Measurements from ENCODE around the gene OR6A2.

DNA sequence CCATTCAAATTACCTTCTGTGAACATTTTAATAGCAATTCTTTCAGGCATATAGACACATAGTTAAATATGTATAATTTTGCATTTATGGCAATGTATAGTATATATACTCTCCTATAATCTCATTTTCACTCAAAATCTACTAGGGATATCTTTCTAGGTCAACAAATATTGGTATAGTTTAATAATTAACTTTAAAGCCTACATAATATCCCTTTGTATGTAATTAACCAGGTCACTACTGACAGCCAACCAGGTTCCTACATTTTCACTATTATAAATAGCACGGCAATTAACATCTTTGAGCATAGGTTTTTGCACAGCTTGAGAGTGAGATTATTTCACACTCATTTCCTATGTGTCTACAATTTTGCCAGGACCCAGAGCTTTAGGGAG, 43.5 kb downstream of the OR6A2 start:
- TF ChIP-seq, protein P1, sequence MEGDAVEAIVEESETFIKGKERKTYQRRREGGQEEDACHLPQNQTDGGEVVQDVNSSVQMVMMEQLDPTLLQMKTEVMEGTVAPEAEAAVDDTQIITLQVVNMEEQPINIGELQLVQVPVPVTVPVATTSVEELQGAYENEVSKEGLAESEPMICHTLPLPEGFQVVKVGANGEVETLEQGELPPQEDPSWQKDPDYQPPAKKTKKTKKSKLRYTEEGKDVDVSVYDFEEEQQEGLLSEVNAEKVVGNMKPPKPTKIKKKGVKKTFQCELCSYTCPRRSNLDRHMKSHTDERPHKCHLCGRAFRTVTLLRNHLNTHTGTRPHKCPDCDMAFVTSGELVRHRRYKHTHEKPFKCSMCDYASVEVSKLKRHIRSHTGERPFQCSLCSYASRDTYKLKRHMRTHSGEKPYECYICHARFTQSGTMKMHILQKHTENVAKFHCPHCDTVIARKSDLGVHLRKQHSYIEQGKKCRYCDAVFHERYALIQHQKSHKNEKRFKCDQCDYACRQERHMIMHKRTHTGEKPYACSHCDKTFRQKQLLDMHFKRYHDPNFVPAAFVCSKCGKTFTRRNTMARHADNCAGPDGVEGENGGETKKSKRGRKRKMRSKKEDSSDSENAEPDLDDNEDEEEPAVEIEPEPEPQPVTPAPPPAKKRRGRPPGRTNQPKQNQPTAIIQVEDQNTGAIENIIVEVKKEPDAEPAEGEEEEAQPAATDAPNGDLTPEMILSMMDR (IDR thresholded peaks at IDR 0.05), result no peak
- TF ChIP-seq POLR2A (IDR thresholded peaks at IDR 0.05), result no peak
- TF ChIP-seq POLR2AphosphoS5 (IDR thresholded peaks at IDR 0.05), result no peak
